Mesodermal cell (in vitro differentiated cells): ENCODE measurements around the gene CAMK2A.

Experiments
- H3K27ac ChIP-seq: 2 replicates; pipeline ENCODE4 v1.7.0; 2013; ENCODE audit warnings: mild to moderate bottlenecking, low read depth, low read length, moderate library complexity; ENCODE audit not compliant: severe bottlenecking
- H3K36me3 ChIP-seq: 2 replicates; pipeline ENCODE4 v1.7.1; 2013; ENCODE audit warnings: mild to moderate bottlenecking, low read length, moderate library complexity; ENCODE audit not compliant: control insufficient read depth, insufficient read depth
- H3K4me1 ChIP-seq: one replicate; pipeline ENCODE4 v1.7.1; 2013; ENCODE audit warnings: mild to moderate bottlenecking, low read length; ENCODE audit not compliant: insufficient read depth, control insufficient read depth, poor library complexity, severe bottlenecking
- H3K4me3 ChIP-seq: 2 replicates; pipeline ENCODE4 v1.7.0; 2013; ENCODE audit warnings: low read length, control low read depth, mild to moderate bottlenecking; ENCODE audit not compliant: insufficient read depth, poor library complexity, severe bottlenecking; ENCODE audit errors: extremely low read depth
- H3K9me3 ChIP-seq: 2 replicates; pipeline ENCODE4 v1.7.1; 2013; ENCODE audit warnings: mild to moderate bottlenecking, low read length, moderate library complexity; ENCODE audit not compliant: control insufficient read depth
- WGBS, 2 experiments: methylation state at CpG; one replicate each; pipeline ENCODE4 v1.1.5; 2013; ENCODE audit warnings: missing lambda C conversion rate in 2 of 2; ENCODE audit not compliant: insufficient coverage in 2 of 2; 5-methylcytosine and 5-hydroxymethylcytosine counted together

Gene CAMK2A

GRCh38 chr5:150291388-150292385, 2.1 kb upstream of the CAMK2A start:
- Histone ChIP-seq H3K4me3 (no peak overlapping the region), H3K36me3 (no peaks in the 10 kb centered on the region), H3K27ac (no peak overlapping the region), H3K9me3 (no peaks in the 10 kb centered on the region), H3K4me1 (peaks cover 15% of the 10 kb centered on the region)
- WGBS, 2 experiments, result 79 to 95% methylated on average over 7 to 8 of the region's 13 CpGs

DNA sequence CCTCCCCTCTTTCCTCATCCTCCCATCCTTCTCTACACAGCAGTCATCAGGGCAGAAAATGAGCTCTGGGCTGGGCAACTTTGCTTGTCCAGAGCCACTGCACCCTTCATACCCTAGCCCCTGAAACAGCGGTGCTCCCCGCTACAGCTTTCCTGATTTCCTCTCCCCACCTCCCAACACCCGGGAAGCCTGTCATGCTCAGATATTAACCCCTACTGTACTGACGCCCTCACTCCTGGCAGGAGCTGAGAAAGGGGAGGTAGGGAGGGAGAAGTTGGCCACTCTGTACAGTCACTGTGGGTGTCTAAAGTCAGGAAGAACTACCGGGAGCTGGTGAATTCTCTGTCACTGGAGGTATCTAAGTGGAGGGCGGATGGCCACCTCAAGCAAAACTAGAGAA, 782 bp downstream of the CAMK2A start:
- H3K4me3 ChIP-seq, result no peak overlapping the region
- H3K9me3 ChIP-seq, result no peaks in the 10 kb centered on the region
- WGBS, 2 experiments, result 60 to 83% methylated on average over 1 to 2 of the region's 6 CpGs
- peaks cover 15% of the 10 kb centered on the region for H3K4me1 ChIP-seq
- H3K27ac ChIP-seq, result no peak overlapping the region
- no peaks in the 10 kb centered on the region for H3K36me3 ChIP-seq

- no peaks in the 10 kb centered on the region for H3K36me3 ChIP-seq
- no peaks in the 10 kb centered on the region for H3K9me3 ChIP-seq
- H3K4me1 ChIP-seq, result peaks cover 13% of the 10 kb centered on the region
- H3K4me3 ChIP-seq, result no peak overlapping the region
- H3K27ac ChIP-seq, result no peak overlapping the region
- WGBS, 2 experiments, result 89 to 94% methylated on average over 3 to 4 of the region's 4 CpGs
These were observed 1.2 kb downstream of the CAMK2A start for GRCh38 chr5:150288361-150288760.

- 40 to 43% methylated on average over 3 to 4 of the region's 5 CpGs for WGBS, 2 experiments
- Histone ChIP-seq H3K27ac (no peak overlapping the region), H3K4me3 (no peak overlapping the region)
These were observed 2.8 kb downstream of the CAMK2A start for GRCh38 chr5:150286820-150287219.

DNA sequence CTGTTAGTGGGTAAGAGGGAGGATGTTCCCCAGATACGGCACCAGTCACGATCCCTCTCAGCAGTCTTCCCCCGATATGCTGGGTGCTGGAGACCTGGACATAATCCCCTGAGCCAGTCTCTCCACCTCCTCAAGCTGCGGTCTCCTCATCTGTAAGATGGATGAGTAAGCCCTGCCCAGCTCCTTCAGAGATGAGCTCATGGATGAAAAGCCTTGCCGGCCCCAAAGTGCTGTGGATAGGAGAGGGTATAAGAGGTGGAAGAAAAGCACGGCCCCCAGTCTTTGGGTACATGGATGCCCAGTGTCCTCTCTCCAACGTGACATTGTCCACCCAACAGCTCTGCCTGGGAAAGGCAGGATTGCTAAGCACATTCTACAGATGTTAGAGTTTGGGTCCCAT, 4.5 kb downstream of the CAMK2A start:
- H3K27ac ChIP-seq, result no peak overlapping the region

More at GRCh38 chr5:150286820-150287219, 2.8 kb downstream of the CAMK2A start:
- no peaks in the 10 kb centered on the region for H3K36me3 ChIP-seq
- H3K4me1 ChIP-seq, result peaks cover 6% of the 10 kb centered on the region
- no peaks in the 10 kb centered on the region for H3K9me3 ChIP-seq

DNA sequence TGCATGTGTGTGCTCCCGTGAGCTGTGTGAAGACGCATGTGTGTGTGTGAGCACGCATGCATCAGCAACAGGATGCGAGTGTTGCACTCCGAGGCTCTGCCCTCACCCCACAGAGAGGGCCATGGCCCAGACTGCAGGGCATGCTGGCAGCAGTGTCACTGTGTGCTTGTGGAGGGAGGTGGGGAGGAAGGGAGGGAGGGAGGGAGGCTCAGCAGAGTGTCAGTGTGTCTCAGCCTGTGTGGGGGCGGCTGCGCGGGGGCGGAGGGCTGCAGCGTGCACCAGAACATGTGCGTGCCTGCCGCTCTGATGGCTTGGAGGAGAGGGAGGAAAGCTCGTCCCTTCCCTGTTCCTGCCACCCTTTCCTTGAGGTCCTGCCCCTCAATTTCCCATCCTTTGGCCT, 5.3 kb downstream of the CAMK2A start:
- Histone ChIP-seq H3K9me3 (no peaks in the 10 kb centered on the region), H3K27ac (no peak overlapping the region), H3K36me3 (no peaks in the 10 kb centered on the region), H3K4me3 (no peak overlapping the region), H3K4me1 (peaks cover 7% of the 10 kb centered on the region)
- WGBS, 2 experiments, result 81 to 89% methylated on average over 4 to 12 of the region's 13 CpGs

More for the DNA sequence above, 4.5 kb downstream of the CAMK2A start:
- WGBS, 2 experiments, result 88 to 91% methylated on average over 3 to 6 of the region's 7 CpGs
- no peaks in the 10 kb centered on the region for H3K9me3 ChIP-seq
- no peaks in the 10 kb centered on the region for H3K36me3 ChIP-seq
- H3K4me3 ChIP-seq, result no peak overlapping the region
- H3K4me1 ChIP-seq, result peaks cover 3% of the 10 kb centered on the region

DNA sequence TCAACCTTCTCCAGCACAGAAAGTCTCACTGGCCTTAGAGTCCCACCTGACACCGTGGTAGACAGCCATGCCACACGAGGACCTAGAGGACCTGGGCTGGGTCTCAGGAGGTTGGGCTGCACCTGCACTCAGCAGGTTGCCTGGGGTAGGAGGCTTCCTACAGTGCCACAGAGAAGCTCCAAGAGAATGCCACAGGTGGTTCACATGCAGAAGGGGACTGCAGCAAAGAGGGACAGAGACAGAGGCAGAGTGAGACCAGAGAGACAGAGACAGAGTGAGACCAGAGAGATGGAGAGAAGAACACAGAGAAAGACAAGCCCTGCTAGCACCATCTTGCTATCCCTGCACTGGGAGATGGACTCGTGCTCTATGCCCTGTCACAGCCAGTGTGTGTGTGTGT, 5.7 kb downstream of the CAMK2A start:
- no peaks in the 10 kb centered on the region for H3K9me3 ChIP-seq
- no peaks in the 10 kb centered on the region for H3K36me3 ChIP-seq
- peaks cover 10% of the 10 kb centered on the region for H3K4me1 ChIP-seq
- no peak overlapping the region for H3K27ac ChIP-seq
- H3K4me3 ChIP-seq, result no peak overlapping the region
- 79 to 97% methylated on average over 2 to 3 of the region's 3 CpGs for WGBS, 2 experiments

DNA sequence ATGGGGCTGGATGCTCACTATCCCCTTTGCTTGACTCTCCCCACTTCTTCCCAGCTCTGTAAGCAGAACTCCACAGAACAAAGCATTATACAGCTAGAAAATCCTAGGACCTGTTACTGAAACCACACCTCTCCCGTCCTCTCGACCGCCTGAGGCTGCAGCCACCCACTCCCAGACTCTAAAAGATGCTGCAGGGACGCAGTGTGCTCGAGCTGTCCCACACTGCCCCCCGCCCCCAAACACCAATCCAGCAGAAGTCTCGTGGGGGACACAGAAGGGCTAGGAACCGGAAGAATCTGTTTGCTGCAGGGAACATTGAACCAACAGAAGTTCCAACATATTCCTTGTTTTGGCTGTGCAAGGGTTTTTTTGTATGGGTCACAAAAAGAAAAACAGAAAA, 7.6 kb downstream of the CAMK2A start:
- Histone ChIP-seq H3K4me3 (no peak overlapping the region), H3K9me3 (no peaks in the 10 kb centered on the region), H3K4me1 (peaks cover 23% of the 10 kb centered on the region), H3K27ac (no peak overlapping the region), H3K36me3 (no peaks in the 10 kb centered on the region)
- 80 to 100% methylated on average over 1 of the region's 8 CpGs for WGBS, 2 experiments

DNA sequence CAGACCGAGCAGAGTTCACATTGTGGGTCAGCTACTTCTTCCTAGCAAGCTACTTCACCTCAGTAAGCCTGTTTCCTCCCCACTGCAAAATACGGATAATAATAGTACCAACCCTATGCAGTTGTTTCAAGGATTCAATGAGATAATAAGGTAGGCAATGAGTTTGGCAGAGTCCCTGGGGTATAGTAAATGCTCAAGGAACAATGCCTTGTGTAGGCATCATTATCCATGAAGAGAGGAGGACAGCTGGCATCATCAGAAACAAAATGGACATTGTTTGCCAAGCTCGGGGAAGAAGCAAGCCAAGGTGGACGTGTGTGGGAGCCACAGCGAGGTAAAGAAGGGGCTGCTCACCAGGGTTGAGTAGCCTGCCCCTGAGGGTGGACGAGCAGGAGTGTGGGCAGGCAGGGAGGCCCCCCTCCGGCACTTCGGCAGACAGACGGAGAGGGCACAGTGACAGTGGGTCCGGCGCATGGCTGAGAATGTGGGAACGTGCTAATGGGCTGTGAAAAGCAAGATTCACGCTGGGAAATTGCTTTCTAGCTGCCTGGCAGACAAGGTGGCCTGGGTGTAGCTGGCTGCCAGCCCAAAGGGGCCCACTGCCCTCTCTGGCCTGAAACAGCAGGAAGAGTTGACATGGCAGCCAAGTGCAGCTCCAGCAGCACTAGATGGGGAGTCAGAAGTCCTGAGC, 10.1 kb downstream of the CAMK2A start:
- Histone ChIP-seq H3K9me3 (no peaks in the 10 kb centered on the region), H3K36me3 (no peaks in the 10 kb centered on the region), H3K27ac (no peak overlapping the region), H3K4me3 (no peak overlapping the region), H3K4me1 (peaks cover 23% of the 10 kb centered on the region)
- 84 to 88% methylated on average over 11 of the region's 13 CpGs for WGBS, 2 experiments

- Histone ChIP-seq H3K4me3 (no peak overlapping the region), H3K4me1 (peaks cover 23% of the 10 kb centered on the region), H3K36me3 (no peaks in the 10 kb centered on the region), H3K27ac (no peak overlapping the region), H3K9me3 (no peaks in the 10 kb centered on the region)
- 81 to 83% methylated on average over 3 of the region's 6 CpGs for WGBS, 2 experiments
These were observed 10.7 kb downstream of the CAMK2A start for GRCh38 chr5:150278916-150279315.
